ENCODE data around the gene CNKSR3.

DNA sequence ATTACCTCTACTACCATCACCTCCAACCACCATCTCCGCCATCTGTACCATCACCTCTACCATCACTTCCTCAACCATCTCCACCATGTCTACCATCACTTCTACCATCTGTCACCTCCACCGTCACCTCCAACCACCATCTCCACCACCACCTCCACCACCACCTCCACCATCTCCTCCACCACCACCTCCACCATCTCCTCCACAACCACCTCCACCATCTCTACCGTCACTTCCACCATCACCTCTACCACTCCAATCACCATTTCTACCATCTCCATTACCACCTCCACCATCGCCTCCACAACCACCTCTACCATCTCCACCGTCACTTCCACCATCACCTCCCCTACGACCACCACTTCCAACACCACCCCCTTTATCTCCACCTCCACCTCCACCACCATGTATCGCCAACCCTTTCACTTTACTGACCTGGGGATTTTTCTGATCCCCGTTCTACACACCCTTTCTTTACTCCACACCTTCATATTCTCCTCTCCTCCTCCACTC lies 156.2 kb downstream of the CNKSR3 start:
- no peak for TF ChIP-seq POLR2AphosphoS5 (IDR thresholded peaks at IDR 0.05; ENCODE audit: low read depth)
- TF ChIP-seq, protein P1, sequence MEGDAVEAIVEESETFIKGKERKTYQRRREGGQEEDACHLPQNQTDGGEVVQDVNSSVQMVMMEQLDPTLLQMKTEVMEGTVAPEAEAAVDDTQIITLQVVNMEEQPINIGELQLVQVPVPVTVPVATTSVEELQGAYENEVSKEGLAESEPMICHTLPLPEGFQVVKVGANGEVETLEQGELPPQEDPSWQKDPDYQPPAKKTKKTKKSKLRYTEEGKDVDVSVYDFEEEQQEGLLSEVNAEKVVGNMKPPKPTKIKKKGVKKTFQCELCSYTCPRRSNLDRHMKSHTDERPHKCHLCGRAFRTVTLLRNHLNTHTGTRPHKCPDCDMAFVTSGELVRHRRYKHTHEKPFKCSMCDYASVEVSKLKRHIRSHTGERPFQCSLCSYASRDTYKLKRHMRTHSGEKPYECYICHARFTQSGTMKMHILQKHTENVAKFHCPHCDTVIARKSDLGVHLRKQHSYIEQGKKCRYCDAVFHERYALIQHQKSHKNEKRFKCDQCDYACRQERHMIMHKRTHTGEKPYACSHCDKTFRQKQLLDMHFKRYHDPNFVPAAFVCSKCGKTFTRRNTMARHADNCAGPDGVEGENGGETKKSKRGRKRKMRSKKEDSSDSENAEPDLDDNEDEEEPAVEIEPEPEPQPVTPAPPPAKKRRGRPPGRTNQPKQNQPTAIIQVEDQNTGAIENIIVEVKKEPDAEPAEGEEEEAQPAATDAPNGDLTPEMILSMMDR (IDR thresholded peaks at IDR 0.05; ENCODE audit: insufficient read depth, low read length): no peak

Data from HL-60 (cell line).